ENCODE measurements around the gene FURIN.

DNA sequence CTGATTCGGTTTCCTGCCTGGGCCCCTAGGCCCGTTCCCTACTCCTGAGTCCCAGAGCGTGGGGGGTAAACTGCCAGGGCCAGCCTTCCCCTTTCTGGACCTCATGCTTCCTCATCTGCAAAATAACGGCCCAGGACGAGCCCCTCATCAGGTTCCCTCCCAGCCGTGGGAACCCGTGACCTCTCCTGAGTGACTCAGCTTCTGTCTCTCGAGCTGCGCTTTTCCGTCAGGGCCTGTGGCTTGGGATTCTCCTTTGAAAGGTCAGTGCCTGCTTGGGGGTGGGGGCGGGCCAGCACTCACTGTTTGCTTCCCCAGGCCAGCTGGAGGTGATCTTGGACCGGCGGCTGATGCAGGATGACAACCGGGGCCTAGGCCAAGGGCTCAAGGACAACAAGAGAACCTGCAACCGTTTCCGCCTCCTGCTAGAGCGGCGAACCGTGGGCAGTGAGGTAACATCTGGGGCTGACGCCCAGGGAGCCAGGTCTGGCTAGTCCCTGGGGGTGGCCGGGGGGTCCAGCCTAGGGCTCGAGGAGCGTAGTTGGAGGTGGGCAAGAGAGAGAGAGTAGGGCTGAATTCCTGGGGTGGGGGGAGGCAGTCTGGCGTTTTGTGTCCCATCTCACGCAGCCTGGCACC, 47.5 kb downstream of the FURIN start:
- TF ChIP-seq, protein P1, sequence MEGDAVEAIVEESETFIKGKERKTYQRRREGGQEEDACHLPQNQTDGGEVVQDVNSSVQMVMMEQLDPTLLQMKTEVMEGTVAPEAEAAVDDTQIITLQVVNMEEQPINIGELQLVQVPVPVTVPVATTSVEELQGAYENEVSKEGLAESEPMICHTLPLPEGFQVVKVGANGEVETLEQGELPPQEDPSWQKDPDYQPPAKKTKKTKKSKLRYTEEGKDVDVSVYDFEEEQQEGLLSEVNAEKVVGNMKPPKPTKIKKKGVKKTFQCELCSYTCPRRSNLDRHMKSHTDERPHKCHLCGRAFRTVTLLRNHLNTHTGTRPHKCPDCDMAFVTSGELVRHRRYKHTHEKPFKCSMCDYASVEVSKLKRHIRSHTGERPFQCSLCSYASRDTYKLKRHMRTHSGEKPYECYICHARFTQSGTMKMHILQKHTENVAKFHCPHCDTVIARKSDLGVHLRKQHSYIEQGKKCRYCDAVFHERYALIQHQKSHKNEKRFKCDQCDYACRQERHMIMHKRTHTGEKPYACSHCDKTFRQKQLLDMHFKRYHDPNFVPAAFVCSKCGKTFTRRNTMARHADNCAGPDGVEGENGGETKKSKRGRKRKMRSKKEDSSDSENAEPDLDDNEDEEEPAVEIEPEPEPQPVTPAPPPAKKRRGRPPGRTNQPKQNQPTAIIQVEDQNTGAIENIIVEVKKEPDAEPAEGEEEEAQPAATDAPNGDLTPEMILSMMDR (IDR thresholded peaks at IDR 0.05): no peak
- TF ChIP-seq, protein P2, sequence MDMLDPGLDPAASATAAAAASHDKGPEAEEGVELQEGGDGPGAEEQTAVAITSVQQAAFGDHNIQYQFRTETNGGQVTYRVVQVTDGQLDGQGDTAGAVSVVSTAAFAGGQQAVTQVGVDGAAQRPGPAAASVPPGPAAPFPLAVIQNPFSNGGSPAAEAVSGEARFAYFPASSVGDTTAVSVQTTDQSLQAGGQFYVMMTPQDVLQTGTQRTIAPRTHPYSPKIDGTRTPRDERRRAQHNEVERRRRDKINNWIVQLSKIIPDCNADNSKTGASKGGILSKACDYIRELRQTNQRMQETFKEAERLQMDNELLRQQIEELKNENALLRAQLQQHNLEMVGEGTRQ (IDR thresholded peaks at IDR 0.05; ENCODE audit: borderline replicate concordance, low read depth, low read length): no peak
- TF ChIP-seq GATA2 (CRISPR knock-in tag; IDR thresholded peaks at IDR 0.05): no peak
- TF ChIP-seq, protein P3, sequence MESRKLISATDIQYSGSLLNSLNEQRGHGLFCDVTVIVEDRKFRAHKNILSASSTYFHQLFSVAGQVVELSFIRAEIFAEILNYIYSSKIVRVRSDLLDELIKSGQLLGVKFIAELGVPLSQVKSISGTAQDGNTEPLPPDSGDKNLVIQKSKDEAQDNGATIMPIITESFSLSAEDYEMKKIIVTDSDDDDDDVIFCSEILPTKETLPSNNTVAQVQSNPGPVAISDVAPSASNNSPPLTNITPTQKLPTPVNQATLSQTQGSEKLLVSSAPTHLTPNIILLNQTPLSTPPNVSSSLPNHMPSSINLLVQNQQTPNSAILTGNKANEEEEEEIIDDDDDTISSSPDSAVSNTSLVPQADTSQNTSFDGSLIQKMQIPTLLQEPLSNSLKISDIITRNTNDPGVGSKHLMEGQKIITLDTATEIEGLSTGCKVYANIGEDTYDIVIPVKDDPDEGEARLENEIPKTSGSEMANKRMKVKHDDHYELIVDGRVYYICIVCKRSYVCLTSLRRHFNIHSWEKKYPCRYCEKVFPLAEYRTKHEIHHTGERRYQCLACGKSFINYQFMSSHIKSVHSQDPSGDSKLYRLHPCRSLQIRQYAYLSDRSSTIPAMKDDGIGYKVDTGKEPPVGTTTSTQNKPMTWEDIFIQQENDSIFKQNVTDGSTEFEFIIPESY (IDR thresholded peaks at IDR 0.05; ENCODE audit: borderline replicate concordance, low read depth): no peak
- no peak for TF ChIP-seq TAF1 (IDR thresholded peaks at IDR 0.05; ENCODE audit: borderline replicate concordance, low read depth, low read length)
- TF ChIP-seq SMC3 (IDR thresholded peaks at IDR 0.05; ENCODE audit: low read depth, low read length): no peak
- no peak for TF ChIP-seq POLR2AphosphoS5 (IDR thresholded peaks at IDR 0.05; ENCODE audit: low read depth, low read length)
- TF ChIP-seq, protein P4, sequence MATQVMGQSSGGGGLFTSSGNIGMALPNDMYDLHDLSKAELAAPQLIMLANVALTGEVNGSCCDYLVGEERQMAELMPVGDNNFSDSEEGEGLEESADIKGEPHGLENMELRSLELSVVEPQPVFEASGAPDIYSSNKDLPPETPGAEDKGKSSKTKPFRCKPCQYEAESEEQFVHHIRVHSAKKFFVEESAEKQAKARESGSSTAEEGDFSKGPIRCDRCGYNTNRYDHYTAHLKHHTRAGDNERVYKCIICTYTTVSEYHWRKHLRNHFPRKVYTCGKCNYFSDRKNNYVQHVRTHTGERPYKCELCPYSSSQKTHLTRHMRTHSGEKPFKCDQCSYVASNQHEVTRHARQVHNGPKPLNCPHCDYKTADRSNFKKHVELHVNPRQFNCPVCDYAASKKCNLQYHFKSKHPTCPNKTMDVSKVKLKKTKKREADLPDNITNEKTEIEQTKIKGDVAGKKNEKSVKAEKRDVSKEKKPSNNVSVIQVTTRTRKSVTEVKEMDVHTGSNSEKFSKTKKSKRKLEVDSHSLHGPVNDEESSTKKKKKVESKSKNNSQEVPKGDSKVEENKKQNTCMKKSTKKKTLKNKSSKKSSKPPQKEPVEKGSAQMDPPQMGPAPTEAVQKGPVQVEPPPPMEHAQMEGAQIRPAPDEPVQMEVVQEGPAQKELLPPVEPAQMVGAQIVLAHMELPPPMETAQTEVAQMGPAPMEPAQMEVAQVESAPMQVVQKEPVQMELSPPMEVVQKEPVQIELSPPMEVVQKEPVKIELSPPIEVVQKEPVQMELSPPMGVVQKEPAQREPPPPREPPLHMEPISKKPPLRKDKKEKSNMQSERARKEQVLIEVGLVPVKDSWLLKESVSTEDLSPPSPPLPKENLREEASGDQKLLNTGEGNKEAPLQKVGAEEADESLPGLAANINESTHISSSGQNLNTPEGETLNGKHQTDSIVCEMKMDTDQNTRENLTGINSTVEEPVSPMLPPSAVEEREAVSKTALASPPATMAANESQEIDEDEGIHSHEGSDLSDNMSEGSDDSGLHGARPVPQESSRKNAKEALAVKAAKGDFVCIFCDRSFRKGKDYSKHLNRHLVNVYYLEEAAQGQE (IDR thresholded peaks at IDR 0.05; ENCODE audit: low read depth, low read length): no peak
- TF ChIP-seq, protein P5, sequence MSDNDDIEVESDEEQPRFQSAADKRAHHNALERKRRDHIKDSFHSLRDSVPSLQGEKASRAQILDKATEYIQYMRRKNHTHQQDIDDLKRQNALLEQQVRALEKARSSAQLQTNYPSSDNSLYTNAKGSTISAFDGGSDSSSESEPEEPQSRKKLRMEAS (IDR thresholded peaks at IDR 0.05; ENCODE audit: low read depth): no peak
- no peak for TF ChIP-seq FOXJ3 (CRISPR knock-in tag; IDR thresholded peaks at IDR 0.05)
- TF ChIP-seq TEAD4 (IDR thresholded peaks at IDR 0.05; ENCODE audit: borderline replicate concordance, insufficient read depth): no peak
